ENCODE results near the gene PTAFR.

The PTAFR gene

DNA sequence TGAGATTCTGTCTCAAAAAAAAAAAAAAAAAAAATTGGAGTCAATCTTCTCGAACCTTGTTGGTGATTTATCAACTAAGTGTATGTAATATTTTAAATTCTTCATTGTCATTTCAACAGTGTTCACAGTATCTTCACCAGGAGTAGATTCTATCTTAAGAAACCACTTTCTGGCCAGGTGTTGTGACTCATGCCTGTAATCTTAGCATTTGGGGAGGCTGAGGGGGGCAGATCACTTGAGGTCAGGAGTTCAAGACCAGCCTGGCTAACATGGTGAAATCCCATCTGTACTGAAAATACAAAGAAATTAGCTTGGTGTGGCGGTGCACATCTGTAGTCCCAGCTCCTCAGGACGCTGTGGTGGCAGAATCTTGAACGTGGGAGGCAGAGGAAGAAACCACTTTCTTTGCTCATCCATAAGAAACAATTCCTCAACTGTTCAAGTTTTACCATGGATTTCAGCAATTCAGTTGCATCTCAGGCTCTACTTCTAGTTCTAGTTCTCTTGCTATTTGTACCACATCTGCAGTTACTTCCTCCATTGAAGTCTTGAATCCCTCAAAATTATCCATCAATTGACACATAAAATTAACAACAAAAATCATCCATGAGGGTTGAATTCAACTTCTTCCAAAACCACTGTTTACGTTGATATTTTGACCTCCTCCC, 57.7 kb downstream of the PTAFR start:
- no peak for DNase-seq (ENCODE audit: low read depth)

GRCh38 chr1:28115267-28115666, 61.2 kb downstream of the PTAFR start:
- DNase-seq (ENCODE audit: low read depth), result no peak

- DNase-seq (ENCODE audit: low read depth), result no peak
Observed at GRCh38 chr1:28114844-28115243, 61.6 kb downstream of the PTAFR start.

DNA sequence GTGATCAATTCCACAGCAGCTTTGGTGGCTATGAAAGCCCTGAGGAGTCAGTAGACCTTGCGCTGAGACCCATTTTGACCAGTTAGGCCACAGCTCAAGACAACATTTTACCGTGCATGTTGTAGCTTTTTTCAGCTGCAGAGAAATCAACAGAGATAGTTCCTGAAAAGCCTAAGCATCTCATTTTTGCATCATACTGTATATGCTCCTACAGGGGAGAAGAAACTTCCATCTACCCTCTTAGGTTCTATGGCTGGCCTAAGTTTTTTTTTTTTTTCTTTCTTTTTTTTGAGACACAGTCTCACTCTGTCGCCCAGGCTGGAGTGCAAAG, 63.3 kb downstream of the PTAFR start:
- no peak for DNase-seq (ENCODE audit: low read depth)

- DNase-seq (ENCODE audit: low read depth), result no peak
Observed at GRCh38 chr1:28112388-28113241, 63.9 kb downstream of the PTAFR start.

GRCh38 chr1:28111157-28111556, 65.3 kb downstream of the PTAFR start:
- DNase-seq (ENCODE audit: low read depth), result no peak

DNA sequence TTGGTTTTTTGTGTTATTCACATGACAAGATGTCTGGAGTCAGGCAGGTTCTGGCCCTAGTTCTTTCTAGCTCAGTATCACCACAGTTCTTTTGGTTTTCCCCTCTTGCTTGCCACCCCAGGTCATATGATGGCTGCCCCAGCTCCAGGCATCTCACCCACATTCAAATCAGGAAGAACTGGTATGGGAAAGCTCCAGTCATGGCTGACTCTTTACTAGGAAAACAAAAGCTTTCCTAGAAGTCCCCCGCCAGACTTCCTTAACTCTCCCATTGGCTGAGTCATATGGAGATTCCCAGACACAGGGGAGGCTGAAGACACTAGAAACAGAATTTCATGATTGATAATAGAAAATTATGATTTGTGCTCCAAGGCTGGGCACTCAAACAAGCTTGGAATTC, 65.9 kb downstream of the PTAFR start:
- DNase-seq (ENCODE audit: low read depth), result no peak

- no peak for DNase-seq (ENCODE audit: low read depth)
Observed at GRCh38 chr1:28109639-28110038, 66.9 kb downstream of the PTAFR start.

- no peak for DNase-seq (ENCODE audit: low read depth)
Observed at GRCh38 chr1:28108001-28108400, 68.5 kb downstream of the PTAFR start.

GRCh38 chr1:28104866-28105467, 71.5 kb downstream of the PTAFR start:
- no peak for DNase-seq (ENCODE audit: low read depth)

- DNase-seq (ENCODE audit: low read depth), result no peak
Observed at GRCh38 chr1:28102189-28102588, 74.3 kb downstream of the PTAFR start.

DNA sequence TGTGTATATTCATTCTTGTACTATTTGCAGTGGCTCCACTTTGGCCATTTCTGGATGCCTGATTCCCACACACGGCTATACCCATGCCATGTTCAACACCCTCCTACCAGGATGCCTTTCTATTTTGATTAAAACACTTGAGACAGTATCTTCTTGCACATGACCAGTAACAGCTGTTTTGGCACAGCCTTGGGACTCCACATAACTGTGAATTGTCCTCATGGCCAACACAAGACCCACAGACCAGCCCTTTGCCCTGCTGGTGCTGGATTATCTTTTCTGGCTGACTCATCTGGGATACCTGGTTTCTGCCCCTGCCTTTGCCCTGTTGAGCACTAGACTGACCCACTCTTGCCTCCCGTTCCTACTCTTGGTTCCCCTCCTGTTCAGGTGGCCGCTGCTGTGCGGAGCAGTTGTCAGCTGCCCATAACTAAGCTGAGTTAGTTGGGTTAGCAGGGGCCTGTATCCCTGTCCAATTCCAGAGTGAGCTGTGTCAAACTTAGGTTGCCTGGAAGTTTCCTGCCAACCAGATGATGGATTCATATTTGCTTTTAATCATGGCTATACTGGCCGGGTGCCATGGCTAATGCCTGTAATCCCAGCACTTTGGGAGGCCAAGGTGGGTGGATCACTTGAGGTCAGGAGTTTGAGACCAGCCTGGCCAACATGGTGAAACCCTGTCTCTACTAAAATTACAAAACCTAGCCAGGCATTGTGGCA, 77.3 kb downstream of the PTAFR start:
- DNase-seq (ENCODE audit: low read depth), result no peak
